HFFc6 (cell line): Measurements from ENCODE around the gene TNXB. TPM values are rescaled to one million over a fixed set of nuclear protein-coding genes. Genes with fewer than 3 reads are reported as not detected.
"Not testable (repeated sequence)": the region's sequence is repeated elsewhere in the genome, so short reads cannot be mapped to it uniquely, and the experiment has no call there.

Experiments
- DNase-seq: peaks from one replicate; pipeline ENCODE4 v3.0.0-alpha.2; 2018
- H3K27ac Mint-ChIP-seq: 2 replicates; pipeline ENCODE4 v1.8.0; 2020; ENCODE audit warnings: mild to moderate bottlenecking, mixed read lengths
- H3K27me3 Mint-ChIP-seq: 2 replicates; pipeline ENCODE4 v1.8.0; 2021; ENCODE audit warnings: mild to moderate bottlenecking, moderate library complexity, mixed read lengths; ENCODE audit not compliant: insufficient read depth
- H3K36me3 Mint-ChIP-seq: 2 replicates; pipeline ENCODE4 v1.8.0; 2021; ENCODE audit warnings: low read depth, mixed read lengths
- H3K4me1 Mint-ChIP-seq: 2 replicates; pipeline ENCODE4 v1.8.0; 2020; ENCODE audit warnings: low read depth, mixed read lengths
- H3K4me3 Mint-ChIP-seq: 2 replicates; pipeline ENCODE4 v1.8.0; 2020; ENCODE audit warnings: mild to moderate bottlenecking, moderate library complexity, mixed read lengths
- H3K9me3 Mint-ChIP-seq: 2 replicates; pipeline ENCODE4 v1.8.0; 2020; ENCODE audit warnings: mild to moderate bottlenecking, mixed read lengths
- CTCF ChIP-seq: fragments of 200-600 bp; sonication (generic); IDR thresholded peaks from 2 replicates; pipeline ENCODE4 v1.5.0; 2021; ENCODE audit warnings: antibody characterized with exemption, mild to moderate bottlenecking
- total RNA-seq, 6 experiments: library from RNA; stranded (reverse); fragmentation: NEBNext Ultra II Directional; extraction: Animal tissue kit (Norgen Biotek cat#: 25700); gene quantifications; 2 replicates in 1 of 6; 3 replicates in 5 of 6; pipeline ENCODE4 v1.2.3, GENCODE V29; 2021

The TNXB gene
- total RNA-seq, 6 experiments from 2014 or later = 0.28 to 1.4 (median 0.83) TPM

- Mint-ChIP-seq H3K36me3 (peaks cover 13% of the 10 kb centered on the region; the same call in 1 of the 2 replicates), H3K27me3 (peaks cover 7% of the 10 kb centered on the region), H3K9me3 (no peaks in the 10 kb centered on the region), H3K27ac (no peak overlapping the region), H3K4me3 (no peak overlapping the region), H3K4me1 (peaks cover 28% of the 10 kb centered on the region)
- TF ChIP-seq CTCF = no peak
- DNase-seq = no peak
These were observed 40.1 kb upstream of the TNXB start for GRCh38 chr6:32149092-32149755.

DNA sequence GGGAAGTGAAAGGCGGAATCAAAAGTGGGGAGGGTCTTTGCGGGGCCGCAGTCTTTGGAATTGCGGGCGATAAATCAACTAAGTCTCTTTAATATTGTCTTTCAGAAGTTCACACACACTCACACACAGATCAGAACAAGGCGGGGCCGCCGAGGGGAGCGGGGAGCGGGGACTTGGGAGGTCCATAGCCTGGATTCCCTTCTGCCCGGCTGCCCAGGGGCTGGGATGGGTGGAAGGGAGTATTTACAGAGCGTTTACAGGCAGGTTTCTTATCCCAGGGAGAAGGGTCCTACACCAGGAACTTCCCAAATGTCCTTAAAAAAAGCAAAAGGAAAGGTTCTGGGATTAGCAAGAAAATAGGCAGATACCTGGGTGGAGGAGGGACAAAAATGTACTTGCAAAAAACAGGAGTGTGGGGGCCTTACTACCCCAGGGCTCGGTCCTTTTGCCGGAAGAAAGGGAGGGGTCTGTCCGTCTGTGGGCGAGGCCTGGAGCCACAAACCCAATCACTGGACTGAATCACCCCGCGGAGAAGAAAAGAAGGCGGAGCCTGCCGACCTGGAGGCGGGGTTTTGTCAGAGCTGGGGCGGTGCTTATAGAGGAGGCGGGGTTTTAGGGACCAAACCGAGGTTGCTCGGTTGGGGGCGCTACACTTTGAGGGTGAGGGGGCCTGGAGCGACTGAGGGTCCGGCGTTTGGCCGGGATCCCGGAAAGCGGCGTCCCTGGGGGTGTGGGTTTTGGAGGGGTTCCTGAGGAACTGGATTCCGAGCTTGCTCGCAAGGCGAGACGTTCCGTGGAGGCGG, 39.4 kb upstream of the TNXB start:
- Mint-ChIP-seq H3K4me3 (no peak overlapping the region), H3K36me3 (peaks cover 13% of the 10 kb centered on the region; the same call in 1 of the 2 replicates), H3K27ac (no peak overlapping the region), H3K27me3 (peaks cover 7% of the 10 kb centered on the region), H3K4me1 (peaks cover 27% of the 10 kb centered on the region), H3K9me3 (no peaks in the 10 kb centered on the region)
- no peak for TF ChIP-seq CTCF
- no peak for DNase-seq

- Mint-ChIP-seq H3K4me3 (no peak overlapping the region), H3K4me1 (peaks cover 18% of the 10 kb centered on the region), H3K36me3 (peaks cover 13% of the 10 kb centered on the region; the same call in 1 of the 2 replicates), H3K27me3 (peaks cover 7% of the 10 kb centered on the region), H3K9me3 (no peaks in the 10 kb centered on the region), H3K27ac (no peak overlapping the region)
- no peak for DNase-seq
- TF ChIP-seq CTCF = no peak
These were observed 38.4 kb upstream of the TNXB start for GRCh38 chr6:32147401-32148132.

- TF ChIP-seq CTCF = no peak
- Mint-ChIP-seq H3K4me3 (no peak overlapping the region), H3K36me3 (peaks cover 13% of the 10 kb centered on the region; the same call in 1 of the 2 replicates), H3K4me1 (peaks cover 10% of the 10 kb centered on the region), H3K27me3 (peaks cover 10% of the 10 kb centered on the region), H3K27ac (no peak overlapping the region), H3K9me3 (no peaks in the 10 kb centered on the region)
- no peak for DNase-seq
These were observed 37.5 kb upstream of the TNXB start for GRCh38 chr6:32146687-32147086.

- no peak for DNase-seq
- no peak for TF ChIP-seq CTCF
- Mint-ChIP-seq H3K4me3 (no peak overlapping the region), H3K27me3 (peaks cover 10% of the 10 kb centered on the region), H3K36me3 (peaks cover 13% of the 10 kb centered on the region; the same call in 1 of the 2 replicates), H3K4me1 (peaks cover 7% of the 10 kb centered on the region), H3K9me3 (no peaks in the 10 kb centered on the region), H3K27ac (no peak overlapping the region)
These were observed 37.1 kb upstream of the TNXB start for GRCh38 chr6:32146287-32146686.

GRCh38 chr6:32144238-32144637, 35.1 kb upstream of the TNXB start:
- H3K36me3 Mint-ChIP-seq = peaks cover 13% of the 10 kb centered on the region; the same call in 1 of the 2 replicates
- H3K27me3 Mint-ChIP-seq, H3K4me1 Mint-ChIP-seq, H3K9me3 Mint-ChIP-seq, DNase-seq, H3K4me3 Mint-ChIP-seq, H3K27ac Mint-ChIP-seq: not testable (repeated sequence)
